ENCODE measurements around the gene DDO. TPM values are rescaled to one million over a fixed set of nuclear protein-coding genes. Genes with fewer than 3 reads are reported as not detected.

The DDO gene
- total RNA-seq, 4 donors from 2014 or later: 3.3 to 9.8 (median 4.0) TPM

- no peak for DNase-seq
- no peaks in the 10 kb centered on the region for H3K27me3 ChIP-seq
- H3K27ac ChIP-seq: no peak overlapping the region
- no peaks in the 10 kb centered on the region for H3K36me3 ChIP-seq
- no peaks in the 10 kb centered on the region for H3K4me1 ChIP-seq
- no peaks in the 10 kb centered on the region for H3K9me3 ChIP-seq
- TF ChIP-seq CTCF (IDR thresholded peaks at IDR 0.05) (no peak), POLR2A (IDR thresholded peaks at IDR 0.05) (no peak)
- H3K4me3 ChIP-seq: no peak overlapping the region
Measured at GRCh38 chr6:110404607-110405006, 10.8 kb downstream of the DDO start.

- no peak for DNase-seq
- Histone ChIP-seq H3K9me3 (no peaks in the 10 kb centered on the region), H3K4me1 (no peaks in the 10 kb centered on the region), H3K36me3 (no peaks in the 10 kb centered on the region), H3K27ac (no peak overlapping the region), H3K27me3 (no peaks in the 10 kb centered on the region), H3K4me3 (no peak overlapping the region)
- no peak for TF ChIP-seq POLR2A (IDR thresholded peaks at IDR 0.05)
- no peak for TF ChIP-seq CTCF (IDR thresholded peaks at IDR 0.05)
Measured at GRCh38 chr6:110401585-110402176, 13.7 kb downstream of the DDO start.

GRCh38 chr6:110400208-110400607 lies 15.2 kb downstream of the DDO start:
- no peaks in the 10 kb centered on the region for H3K4me1 ChIP-seq
- no peak for TF ChIP-seq POLR2A (IDR thresholded peaks at IDR 0.05)
- no peak for TF ChIP-seq CTCF (IDR thresholded peaks at IDR 0.05)
- no peaks in the 10 kb centered on the region for H3K36me3 ChIP-seq
- peak overlapping the region in 2 of 4 donors; percentile 45 to 46 for H3K4me3 ChIP-seq
- no peaks in the 10 kb centered on the region for H3K27me3 ChIP-seq
- no peak for DNase-seq
- H3K27ac ChIP-seq: no peak overlapping the region
- no peaks in the 10 kb centered on the region for H3K9me3 ChIP-seq

GRCh38 chr6:110399219-110400071 lies 15.9 kb downstream of the DDO start:
- TF ChIP-seq POLR2A (IDR thresholded peaks at IDR 0.05) (no peak), CTCF (IDR thresholded peaks at IDR 0.05) (no peak)
- no peak for DNase-seq
- Histone ChIP-seq H3K27ac (no peak overlapping the region), H3K4me3 (peak overlapping the region in 3 of 4 donors; percentile 18 to 46 (median 45)), H3K27me3 (no peaks in the 10 kb centered on the region), H3K36me3 (no peaks in the 10 kb centered on the region), H3K9me3 (no peaks in the 10 kb centered on the region), H3K4me1 (no peaks in the 10 kb centered on the region)

- Histone ChIP-seq H3K4me3 (no peak overlapping the region), H3K27ac (no peak overlapping the region), H3K9me3 (no peaks in the 10 kb centered on the region), H3K4me1 (no peaks in the 10 kb centered on the region), H3K27me3 (no peaks in the 10 kb centered on the region), H3K36me3 (no peaks in the 10 kb centered on the region)
- DNase-seq: no peak
- TF ChIP-seq CTCF (IDR thresholded peaks at IDR 0.05): no peak
- no peak for TF ChIP-seq POLR2A (IDR thresholded peaks at IDR 0.05)
Measured at GRCh38 chr6:110398778-110399177, 16.6 kb downstream of the DDO start.
